Lung (tissue), 12 donors: ENCODE measurements around the gene NLGN1. TPM values are rescaled to one million over a fixed set of nuclear protein-coding genes. Genes with fewer than 3 reads are reported as not detected.

ENCODE experiments used
- ATAC-seq: fragments of 200-7000 bp; cut with Tn5 transposase; one replicate; pipeline ENCODE4 v1.9.1; 2020; ENCODE audit warnings: moderate number of reproducible peaks; ENCODE audit not compliant: insufficient read depth, low FRiP score
- DNase-seq, 3 donors: peaks; one replicate each; pipeline ENCODE4 v3.0.0-alpha.2; 2013 to 2017
- H3K27ac ChIP-seq, 2 donors: one replicate each; pipeline ENCODE4 v1.5.1; 2013; ENCODE audit warnings: mild to moderate bottlenecking in 2 of 2, moderate library complexity in 2 of 2, control low read depth in 1 of 2, inconsistent platforms in 1 of 2, low read depth in 1 of 2, low read length in 1 of 2
- H3K27me3 ChIP-seq, 3 donors: one replicate each; pipeline ENCODE4 v1.5.1; 2013; ENCODE audit warnings: low read length in 2 of 3; ENCODE audit not compliant: control insufficient read depth in 3 of 3, insufficient read depth in 3 of 3
- H3K36me3 ChIP-seq, 4 donors: one replicate each; pipeline ENCODE4 v1.5.1; 2013; ENCODE audit warnings: low read length in 4 of 4, mild to moderate bottlenecking in 1 of 4, moderate library complexity in 1 of 4; ENCODE audit not compliant: control insufficient read depth in 4 of 4, insufficient read depth in 4 of 4
- H3K4me1 ChIP-seq, 5 donors: one replicate each; pipeline ENCODE4 v1.5.1; 2013; ENCODE audit warnings: low read length in 5 of 5, mild to moderate bottlenecking in 2 of 5, moderate library complexity in 1 of 5; ENCODE audit not compliant: control insufficient read depth in 5 of 5, insufficient read depth in 5 of 5
- H3K4me3 ChIP-seq: one replicate; pipeline ENCODE4 v1.5.1; 2013; ENCODE audit warnings: mild to moderate bottlenecking, control low read depth, moderate library complexity
- H3K9ac ChIP-seq, 2 donors: one replicate each; pipeline ENCODE4 v1.5.1; 2013; ENCODE audit warnings: low read length in 2 of 2, control low read depth in 1 of 2; ENCODE audit not compliant: insufficient read depth in 1 of 2
- H3K9me3 ChIP-seq, 4 donors: one replicate each; pipeline ENCODE4 v1.5.1; 2013; ENCODE audit warnings: low read length in 3 of 4, mild to moderate bottlenecking in 1 of 4, moderate library complexity in 1 of 4; ENCODE audit not compliant: control insufficient read depth in 4 of 4, insufficient read depth in 3 of 4
- WGBS, 2 donors: extraction: QIAGEN DNeasy Blood & Tissue Kit; methylation state at CpG; one replicate each; pipeline ENCODE4 v1.1.7; 2013; 5-methylcytosine and 5-hydroxymethylcytosine counted together
- polyA plus RNA-seq, 2 donors: library from polyadenylated mRNA; stranded (reverse); fragments of 200-250 nt; gene quantifications; one replicate each; pipeline ENCODE4 v1.2.1, GENCODE V29; 2013
- total RNA-seq, 2 donors: library from RNA; depleted of rRNA in 1 of 2; stranded (reverse); fragments of >200 nt in 1 of 2; gene quantifications; one replicate each; pipeline ENCODE4 v1.2.1, GENCODE V29; 2014 to 2021
- TF ChIP-seq, protein P1 (sequence below): IDR thresholded peaks from 2 replicates; pipeline ENCODE4 v1.5.1; 2012; ENCODE audit warnings: mild to moderate bottlenecking; ENCODE audit errors: control extremely low read depth, extremely low read depth
- donor health status: control.
- donor health status: control.
- donor health status: Bipolar disorder and iron deficiency.
- donor health status: healthy.
- donor health status: DM: yes; HTN: yes; CAD: no.

Gene NLGN1
- total and polyA plus RNA-seq, 4 donors: 0.24 to 22.2 (median 1.9) TPM

DNA sequence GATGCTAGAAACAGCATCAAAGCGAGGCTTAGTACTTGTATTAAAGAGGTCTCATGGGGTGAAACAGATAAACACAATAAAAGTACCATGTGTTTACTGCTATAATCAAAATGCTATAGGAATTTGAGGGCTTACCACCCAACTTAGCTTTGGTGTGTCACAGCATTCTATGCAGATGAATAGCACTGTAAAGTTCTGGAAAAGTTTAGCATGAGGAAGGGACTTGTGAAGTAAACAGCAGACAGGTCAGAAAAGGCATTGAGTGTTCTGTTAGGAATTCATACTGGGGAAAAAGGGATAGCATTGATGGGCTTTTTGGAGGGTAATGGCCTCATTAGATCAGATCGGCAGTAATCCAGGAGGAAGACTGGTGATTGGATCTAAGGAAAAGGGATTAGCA lies 505.3 kb downstream of the NLGN1 start:
- Histone ChIP-seq H3K9me3 (no peaks in the 10 kb centered on the region), H3K27ac (no peak overlapping the region), H3K4me3 (no peak overlapping the region), H3K36me3 (no peaks in the 10 kb centered on the region), H3K4me1 (peaks cover 0 to 11% (median 0%) of the 10 kb centered on the region in 5 donors), H3K27me3 (no peaks in the 10 kb centered on the region), H3K9ac (no peak overlapping the region)
- no peak for ATAC-seq
- TF ChIP-seq, protein P1, sequence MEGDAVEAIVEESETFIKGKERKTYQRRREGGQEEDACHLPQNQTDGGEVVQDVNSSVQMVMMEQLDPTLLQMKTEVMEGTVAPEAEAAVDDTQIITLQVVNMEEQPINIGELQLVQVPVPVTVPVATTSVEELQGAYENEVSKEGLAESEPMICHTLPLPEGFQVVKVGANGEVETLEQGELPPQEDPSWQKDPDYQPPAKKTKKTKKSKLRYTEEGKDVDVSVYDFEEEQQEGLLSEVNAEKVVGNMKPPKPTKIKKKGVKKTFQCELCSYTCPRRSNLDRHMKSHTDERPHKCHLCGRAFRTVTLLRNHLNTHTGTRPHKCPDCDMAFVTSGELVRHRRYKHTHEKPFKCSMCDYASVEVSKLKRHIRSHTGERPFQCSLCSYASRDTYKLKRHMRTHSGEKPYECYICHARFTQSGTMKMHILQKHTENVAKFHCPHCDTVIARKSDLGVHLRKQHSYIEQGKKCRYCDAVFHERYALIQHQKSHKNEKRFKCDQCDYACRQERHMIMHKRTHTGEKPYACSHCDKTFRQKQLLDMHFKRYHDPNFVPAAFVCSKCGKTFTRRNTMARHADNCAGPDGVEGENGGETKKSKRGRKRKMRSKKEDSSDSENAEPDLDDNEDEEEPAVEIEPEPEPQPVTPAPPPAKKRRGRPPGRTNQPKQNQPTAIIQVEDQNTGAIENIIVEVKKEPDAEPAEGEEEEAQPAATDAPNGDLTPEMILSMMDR: no peak
- no peak for DNase-seq
- WGBS, 2 donors: 88 to 90% methylated on average over 2 of the region's 2 CpGs

DNA sequence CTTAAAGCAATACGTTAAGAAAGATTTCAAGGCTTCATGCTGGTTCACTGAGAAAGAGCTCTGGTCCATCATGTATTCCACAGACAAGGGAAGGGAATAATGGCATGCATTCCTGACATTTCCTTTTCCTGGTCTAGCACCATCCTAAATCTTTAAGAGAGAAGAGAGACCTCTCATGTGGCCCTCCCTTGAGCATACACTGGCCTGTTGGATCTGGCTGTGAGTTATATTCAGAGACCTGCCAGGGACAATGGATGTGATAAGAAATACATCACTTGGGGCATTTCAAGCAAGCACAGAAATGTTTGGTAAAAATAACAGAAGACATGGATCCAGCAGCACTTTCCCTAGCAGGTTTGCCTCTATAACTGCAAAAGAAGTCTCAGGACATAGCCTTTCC lies 507.8 kb downstream of the NLGN1 start:
- Histone ChIP-seq H3K27ac (no peak overlapping the region), H3K27me3 (no peaks in the 10 kb centered on the region), H3K36me3 (no peaks in the 10 kb centered on the region), H3K9me3 (no peaks in the 10 kb centered on the region), H3K9ac (no peak overlapping the region), H3K4me1 (peaks cover 0 to 11% (median 0%) of the 10 kb centered on the region in 5 donors), H3K4me3 (no peak overlapping the region)
- TF ChIP-seq, protein P1: no peak
- WGBS, 2 donors: 83 to 84% methylated on average over 1 of the region's 1 CpG
- ATAC-seq (no peak), DNase-seq (no peak)

DNA sequence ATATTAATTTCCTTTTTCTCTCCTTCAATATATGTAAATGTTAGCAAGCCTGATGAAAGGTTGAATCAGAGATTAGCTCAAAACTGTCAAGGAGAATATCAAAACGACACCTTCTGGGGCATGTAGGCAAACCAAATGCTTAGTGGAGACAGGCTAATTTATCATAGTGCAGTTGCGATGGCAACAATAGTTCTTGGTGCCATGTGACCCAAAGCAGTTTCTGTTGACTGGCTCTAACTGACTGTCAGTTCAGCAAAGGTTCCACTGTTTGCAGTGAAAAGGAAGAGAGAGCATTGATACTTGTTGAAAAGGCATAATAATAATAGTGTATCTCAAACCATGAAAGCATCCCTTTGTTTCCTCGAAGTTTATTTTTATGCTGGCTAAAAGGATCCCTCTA lies 513.9 kb downstream of the NLGN1 start:
- Histone ChIP-seq H3K4me3 (no peak overlapping the region), H3K4me1 (peaks cover 0 to 12% (median 7%) of the 10 kb centered on the region in 5 donors), H3K36me3 (no peaks in the 10 kb centered on the region), H3K9ac (no peak overlapping the region), H3K9me3 (no peaks in the 10 kb centered on the region), H3K27ac (no peak overlapping the region), H3K27me3 (no peaks in the 10 kb centered on the region)
- TF ChIP-seq, protein P1: no peak
- ATAC-seq (no peak), DNase-seq (peak in 2 of 3 donors; percentile 29 to 30)
- WGBS, 2 donors: 43 to 45% methylated on average over 3 of the region's 3 CpGs

DNA sequence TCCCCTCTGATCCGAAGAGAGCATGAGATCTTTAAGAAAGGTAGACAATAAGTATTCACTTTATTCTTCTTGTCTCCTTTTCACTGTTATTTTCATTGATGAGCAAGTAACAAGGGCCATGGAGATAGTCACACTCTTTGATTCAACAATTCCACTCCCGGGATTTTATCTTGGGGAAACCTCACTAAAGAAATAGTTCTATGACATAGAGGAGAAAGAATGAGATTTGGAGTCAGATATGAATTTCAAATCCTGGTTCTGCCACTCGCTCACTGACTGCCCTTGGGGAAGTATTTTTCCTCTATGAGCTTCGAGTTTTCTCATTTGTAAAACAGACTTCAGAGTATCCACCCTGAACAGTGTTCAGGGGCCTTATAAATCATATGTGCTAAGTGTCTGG lies 514.6 kb downstream of the NLGN1 start:
- no peaks in the 10 kb centered on the region for H3K36me3 ChIP-seq
- ATAC-seq (no peak), DNase-seq (no peak)
- no peak overlapping the region for H3K27ac ChIP-seq
- H3K4me1 ChIP-seq: peaks cover 0 to 12% (median 7%) of the 10 kb centered on the region in 5 donors
- 79 to 83% methylated on average over 4 of the region's 4 CpGs for WGBS, 2 donors
- no peak overlapping the region for H3K4me3 ChIP-seq
- no peaks in the 10 kb centered on the region for H3K9me3 ChIP-seq
- no peak overlapping the region for H3K9ac ChIP-seq
- TF ChIP-seq, protein P1: no peak
- H3K27me3 ChIP-seq: no peaks in the 10 kb centered on the region
